Measurements from ENCODE around the gene GNA15. TPM values are rescaled to one million over a fixed set of nuclear protein-coding genes. Genes with fewer than 3 reads are reported as not detected.

Gene GNA15
- total and polyA plus RNA-seq, 2 of the 8 experiments (the other 6 are each of a cell fraction or from before 2014, with no cell fraction given), result 0.26 to 0.45 TPM

- no peak for TF ChIP-seq RXRA (IDR thresholded peaks at IDR 0.05; ENCODE audit: insufficient read depth, low read depth, low read length)
- TF ChIP-seq CHD2 (IDR thresholded peaks at IDR 0.05; ENCODE audit: low read length), result no peak
- no peak for TF ChIP-seq TEAD4 (IDR thresholded peaks at IDR 0.05; ENCODE audit: low read depth, low read length)
- TF ChIP-seq RAD21 (IDR thresholded peaks at IDR 0.05 in 1 of 2, conservative IDR thresholded peaks at IDR 0.05 in 1 of 2; ENCODE audit: low read depth in 2 of 2, low read length in 2 of 2), result no peak
Observed at GRCh38 chr19:3097442-3097871, 38.4 kb upstream of the GNA15 start (continued).
